ENCODE data around the gene NOX3. TPM values are rescaled to one million over a fixed set of nuclear protein-coding genes. Genes with fewer than 3 reads are reported as not detected.

The NOX3 gene
- total and polyA plus RNA-seq, 9 of the 15 experiments (the other 6 are each of a cell fraction or from before 2014, with no cell fraction given) = not detected

- no peak for DNase-seq (ENCODE audit: extremely low read depth in 1 of 4, low spot score in 3 of 4)
- Histone ChIP-seq H3K4me3 (no peak overlapping the region), H3K9me3 (replicated peaks; ENCODE audit: control insufficient read depth, insufficient read depth, low read depth, low read length) (no peaks in the 10 kb centered on the region), H3K9me1 (ENCODE audit: control insufficient read depth, insufficient read depth, low read length) (no peaks in the 10 kb centered on the region), H3K27me3 (ENCODE audit: control insufficient read depth in 2 of 2, insufficient read depth in 2 of 2, low read length in 2 of 2) (no peaks in the 10 kb centered on the region), H3K79me2 (ENCODE audit: control insufficient read depth, insufficient read depth, low read length) (no peaks in the 10 kb centered on the region), H2AFZ (ENCODE audit: low read depth, low read length) (no peak overlapping the region), H3K4me2 (ENCODE audit: insufficient read depth, low read length) (no peak overlapping the region), H3K27ac (ENCODE audit: extremely low read depth, low read depth, low read length) (no peak overlapping the region), H3K9ac (ENCODE audit: insufficient read depth in 1 of 2, low read depth in 2 of 2, low read length in 2 of 2) (no peak overlapping the region), H4K20me1 (replicated peaks; ENCODE audit: control insufficient read depth, insufficient read depth, low read length) (no peaks in the 10 kb centered on the region), H3K4me1 (replicated peaks in 1 of 2; ENCODE audit: control insufficient read depth in 2 of 2, insufficient read depth in 2 of 2, low read length in 2 of 2) (no peaks in the 10 kb centered on the region), H3K36me3 (ENCODE audit: control insufficient read depth, insufficient read depth, low read length) (no peaks in the 10 kb centered on the region)
- BruUV-seq (replicated peaks) = no TSS peak
- ChIA-PET CTCF (ENCODE audit: low intra/inter-chr PET ratio) (no interaction called here), POLR2A (no interaction called here)
- TF ChIP-seq NCOA6 (IDR thresholded peaks at IDR 0.05) (no peak), ZNF561 (CRISPR knock-in tag; conservative IDR thresholded peaks at IDR 0.05) (no peak), FOXK2 (conservative IDR thresholded peaks at IDR 0.05 in 1 of 2, IDR thresholded peaks at IDR 0.05 in 1 of 2; ENCODE audit: low read depth in 2 of 2) (no peak)
- in situ Hi-C loops (cut with MboI) = no loop called here
- 0% methylated on average over 7 of the region's 7 CpGs for WGBS (ENCODE audit: insufficient coverage, low coverage, missing lambda C conversion rate)
- ATAC-seq = no peak
- no peak for FAIRE-seq
- intact Hi-C loops (cut with micrococcal nuclease) = no loop called here
Observed at GRCh38 chr6:155402656-155403304, 52.9 kb downstream of the NOX3 start.

- H4K20me1 ChIP-seq (replicated peaks; ENCODE audit: control insufficient read depth, insufficient read depth, low read length) = no peaks in the 10 kb centered on the region
- no peaks in the 10 kb centered on the region for H3K9me3 ChIP-seq (replicated peaks; ENCODE audit: control insufficient read depth, insufficient read depth, low read depth, low read length)
- no peak for ATAC-seq
- CTCF ChIA-PET (ENCODE audit: low intra/inter-chr PET ratio) = no interaction called here
- no peak overlapping the region for H3K4me2 ChIP-seq (ENCODE audit: insufficient read depth, low read length)
- no peak for DNase-seq (ENCODE audit: extremely low read depth in 1 of 4, low spot score in 3 of 4)
- no peaks in the 10 kb centered on the region for H3K9me1 ChIP-seq (ENCODE audit: control insufficient read depth, insufficient read depth, low read length)
- no TSS peak for BruUV-seq (replicated peaks)
- H2AFZ ChIP-seq (ENCODE audit: low read depth, low read length) = no peak overlapping the region
- FAIRE-seq = no peak
- intact Hi-C loops (cut with micrococcal nuclease) (no loop called here), in situ Hi-C loops (cut with MboI) (no loop called here)
- no peaks in the 10 kb centered on the region for H3K4me1 ChIP-seq (replicated peaks in 1 of 2; ENCODE audit: control insufficient read depth in 2 of 2, insufficient read depth in 2 of 2, low read length in 2 of 2)
- whole genome bisulfite sequencing (ENCODE audit: insufficient coverage, low coverage, missing lambda C conversion rate) = 0% methylated on average over 2 of the region's 2 CpGs
- H3K4me3 ChIP-seq = no peak overlapping the region
- no peak overlapping the region for H3K27ac ChIP-seq (ENCODE audit: extremely low read depth, low read depth, low read length)
- no peaks in the 10 kb centered on the region for H3K27me3 ChIP-seq (ENCODE audit: control insufficient read depth in 2 of 2, insufficient read depth in 2 of 2, low read length in 2 of 2)
- no peak overlapping the region for H3K9ac ChIP-seq (ENCODE audit: insufficient read depth in 1 of 2, low read depth in 2 of 2, low read length in 2 of 2)
- H3K79me2 ChIP-seq (ENCODE audit: control insufficient read depth, insufficient read depth, low read length) = no peaks in the 10 kb centered on the region
- POLR2A ChIA-PET = interaction anchor here (0.5 to 1.0 kb wide), 2 partner anchors 20 to 870 kb away, joined by 3 to 4 read pairs; no protein-coding TSS in a partner anchor
- H3K36me3 ChIP-seq (ENCODE audit: control insufficient read depth, insufficient read depth, low read length) = no peaks in the 10 kb centered on the region
- TF ChIP-seq CTCF (IDR thresholded peaks at IDR 0.05 in 2 of 3, conservative IDR thresholded peaks at IDR 0.05 in 1 of 3; ENCODE audit: insufficient read depth in 2 of 3, low read depth in 1 of 3, low read length in 3 of 3) = no peak
- no peak for TF ChIP-seq TFAP4 (CRISPR knock-in tag; IDR thresholded peaks at IDR 0.05; ENCODE audit: borderline replicate concordance)
- TF ChIP-seq ELK3 (CRISPR knock-in tag; IDR thresholded peaks at IDR 0.05) = no peak
- no peak for TF ChIP-seq NBN (IDR thresholded peaks at IDR 0.05; ENCODE audit: low read depth)
- no peak for TF ChIP-seq PATZ1 (CRISPR knock-in tag; IDR thresholded peaks at IDR 0.05; ENCODE audit: borderline replicate concordance)
- no peak for TF ChIP-seq ZNF175 (CRISPR knock-in tag; IDR thresholded peaks at IDR 0.05; ENCODE audit: low read depth)
- TF ChIP-seq MCM2 (IDR thresholded peaks at IDR 0.05; ENCODE audit: low read depth) = no peak
Observed at GRCh38 chr6:155400654-155400965, 55.0 kb downstream of the NOX3 start.

Data from K562 (cell line).